GM18526 (cell line): ENCODE measurements around the gene GPR132.
A peak's percentile ranks its signal among the peaks of the same experiment; 100 is the strongest.

Source experiments
- POLR2A ChIP-seq: IDR thresholded peaks from 3 replicates; pipeline ENCODE4 v1.6.1; 2011; ENCODE audit not compliant: insufficient read length; ENCODE audit errors: extremely low read depth

GPR132 gene

GRCh38 chr14:105026033-105026785 lies 39.0 kb downstream of the GPR132 start:
- TF ChIP-seq POLR2A, result no peak

DNA sequence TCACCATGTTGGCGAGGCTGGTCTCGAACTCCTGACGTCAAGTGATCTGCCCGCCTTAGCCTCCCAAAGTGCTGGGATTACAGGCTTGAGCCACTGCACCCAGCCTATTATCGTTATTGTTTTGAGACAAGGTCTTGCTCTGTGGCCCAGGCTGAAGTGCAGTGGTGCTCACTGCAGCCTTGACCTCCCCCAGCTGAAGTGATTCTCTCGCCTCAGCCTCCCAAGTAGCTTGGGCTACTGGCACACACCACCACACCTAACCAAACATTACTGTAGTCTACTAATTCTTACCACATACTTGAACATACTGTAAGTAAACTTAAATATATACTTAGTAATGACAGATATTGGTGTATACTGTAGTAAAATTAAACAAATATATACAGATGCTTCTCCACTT lies 39.8 kb downstream of the GPR132 start:
- TF ChIP-seq POLR2A, result no peak

DNA sequence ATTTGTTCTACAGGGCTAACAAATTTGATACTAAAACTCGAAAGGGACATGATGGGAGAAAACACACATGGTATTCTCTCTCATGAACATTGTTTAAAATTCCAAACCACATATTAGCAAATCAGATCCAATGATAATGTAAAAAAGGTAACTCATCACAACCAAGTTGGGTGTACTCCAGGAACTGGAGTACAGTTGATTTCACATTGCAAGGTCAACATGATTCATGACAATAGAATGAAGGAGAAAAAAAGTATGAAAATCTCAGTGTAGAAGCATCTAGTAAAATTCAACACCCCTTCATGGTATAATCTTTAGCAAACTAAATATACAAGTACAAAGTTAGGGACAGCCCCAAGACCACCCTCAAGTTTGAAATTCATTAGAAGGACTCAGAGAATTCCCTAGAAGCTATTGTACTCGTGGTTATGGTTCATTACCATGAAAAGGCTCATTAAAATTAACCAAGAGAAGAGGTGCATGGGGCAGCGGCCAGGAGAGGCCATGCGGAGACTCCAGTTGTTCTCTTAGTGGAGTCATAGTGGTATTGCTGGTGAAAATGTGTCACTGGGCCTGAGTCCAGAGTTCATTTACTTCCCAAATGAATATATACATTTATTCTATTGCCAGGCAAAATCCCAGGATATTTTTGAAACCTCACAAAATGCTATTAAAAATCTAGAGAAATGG lies 41.3 kb downstream of the GPR132 start:
- no peak for TF ChIP-seq POLR2A

- TF ChIP-seq POLR2A, result no peak
Measured at GRCh38 chr14:105023144-105023543, 42.1 kb downstream of the GPR132 start.

GRCh38 chr14:105022276-105022670 lies 43.0 kb downstream of the GPR132 start:
- TF ChIP-seq POLR2A, result no peak

- TF ChIP-seq POLR2A, result no peak
Measured at GRCh38 chr14:105021656-105022275, 43.5 kb downstream of the GPR132 start.

DNA sequence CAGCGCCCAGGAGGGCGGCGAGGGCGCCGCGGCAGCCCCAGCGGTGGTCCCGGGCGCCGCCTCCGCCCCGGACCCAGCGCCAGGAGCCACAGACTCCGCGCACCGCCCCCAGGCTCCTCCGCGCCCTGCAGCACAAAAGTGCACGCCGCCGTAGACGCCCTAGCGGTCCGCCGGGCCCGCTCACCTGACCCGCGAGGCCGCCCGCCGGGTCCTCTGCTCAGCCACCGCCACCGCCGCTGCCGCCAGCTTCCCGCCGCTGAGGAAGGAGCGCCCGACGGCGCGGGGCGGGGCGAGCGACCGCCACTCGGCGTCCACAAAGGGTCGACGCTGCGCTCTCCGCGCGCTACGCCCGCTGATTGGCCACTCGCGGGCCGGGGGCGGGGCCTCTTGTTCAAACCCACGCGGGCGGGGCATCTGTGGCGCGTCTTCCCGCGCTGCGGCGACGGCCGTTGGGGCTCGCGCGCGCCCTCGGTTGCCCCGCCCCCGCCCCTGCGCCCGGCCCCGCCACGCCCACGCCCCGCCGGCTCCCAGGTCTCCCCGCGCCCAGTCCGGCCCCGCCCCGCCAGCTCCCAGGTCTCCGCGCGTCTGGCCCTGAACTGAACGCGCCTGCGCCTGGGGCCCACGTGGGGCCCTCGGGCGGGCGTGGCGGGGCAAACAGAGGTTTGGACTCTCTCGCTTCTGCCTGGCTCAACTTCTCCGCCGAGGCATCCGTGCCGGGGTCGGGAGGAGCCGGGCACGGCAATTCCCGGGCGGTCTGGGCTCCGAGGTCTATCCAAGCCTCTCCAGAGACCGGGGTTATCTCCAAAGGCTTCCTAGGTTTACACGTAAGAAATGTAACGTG lies 44.2 kb downstream of the GPR132 start, which contains the start of gene CDCA4:
TSS of gene CDCA4 (minus strand) at position 269 of the 841 bp plus-strand sequence. CDS start 9,154 bp downstream, outside the sequence.
- TF ChIP-seq POLR2A, result peak; percentile 67

DNA sequence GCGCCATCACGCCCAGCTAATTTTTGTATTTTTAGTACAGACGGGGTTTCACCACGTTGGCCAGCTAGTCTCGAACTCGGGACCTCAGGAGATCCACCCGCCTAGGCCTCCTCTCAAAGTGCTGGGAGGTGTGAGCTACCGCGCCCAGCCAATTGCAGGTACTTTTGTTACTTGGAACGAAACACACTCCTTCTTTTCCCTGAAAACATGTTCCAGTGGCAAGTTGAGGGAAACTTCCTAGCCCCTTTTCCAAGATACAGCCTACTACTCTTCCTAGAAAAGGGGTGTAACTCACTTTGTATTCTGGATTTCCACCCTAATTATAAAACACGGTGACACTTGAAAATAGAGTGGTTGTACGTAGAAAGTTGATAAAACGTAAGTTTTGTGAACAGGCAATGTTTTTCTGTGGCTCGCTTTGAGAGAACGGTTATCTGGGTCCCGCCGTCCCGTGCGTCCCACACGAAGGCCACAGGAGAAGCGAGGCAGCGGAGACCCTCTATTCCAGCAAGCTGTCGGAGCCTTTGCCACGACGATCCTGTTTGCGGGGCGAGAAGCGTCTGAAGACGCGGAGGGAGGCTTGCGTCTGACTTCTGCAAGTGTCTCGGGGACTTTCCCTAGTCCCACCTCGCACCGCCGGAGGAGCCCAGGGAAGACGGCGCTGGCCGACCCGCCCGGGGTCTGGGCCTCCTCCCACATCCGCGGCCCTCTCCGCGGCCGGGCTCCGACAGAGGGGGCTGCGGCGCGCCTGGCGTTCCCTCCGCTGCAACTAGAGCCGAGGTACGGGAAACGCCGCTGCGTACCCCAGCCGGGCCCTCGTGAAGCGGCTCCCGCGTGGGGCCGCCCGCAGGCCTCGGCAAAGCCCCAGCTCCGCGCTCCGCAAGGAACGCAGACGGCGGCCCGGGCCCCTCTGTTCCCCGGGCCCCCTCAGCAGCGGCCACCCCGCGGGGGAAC lies 45.1 kb downstream of the GPR132 start:
- TF ChIP-seq POLR2A, result no peak

DNA sequence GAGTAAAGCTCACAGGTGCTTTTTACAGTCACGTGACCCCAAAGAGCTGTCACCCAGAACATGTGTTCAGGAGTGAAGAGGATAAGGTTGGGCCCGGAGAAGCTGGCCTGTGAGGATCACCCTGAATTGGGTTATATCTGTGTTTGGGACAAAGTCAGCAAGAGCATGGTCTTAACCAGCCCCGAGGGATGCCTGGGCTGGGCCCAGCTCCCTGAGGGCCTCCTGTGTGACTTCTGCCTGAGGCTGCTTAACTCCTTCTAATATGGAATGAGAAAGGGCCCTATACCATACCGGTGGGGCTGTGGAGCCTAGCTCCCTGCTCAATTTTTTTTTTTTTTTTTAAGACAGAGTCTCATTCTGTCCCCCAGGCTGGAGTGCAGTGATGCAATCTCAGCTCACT lies 46.8 kb downstream of the GPR132 start:
- TF ChIP-seq POLR2A, result no peak

- no peak for TF ChIP-seq POLR2A
Measured at GRCh38 chr14:105015905-105016304, 49.3 kb downstream of the GPR132 start.

GRCh38 chr14:105015242-105015641 lies 50.0 kb downstream of the GPR132 start:
- no peak for TF ChIP-seq POLR2A

GRCh38 chr14:105014631-105015030 lies 50.6 kb downstream of the GPR132 start:
- TF ChIP-seq POLR2A, result no peak

DNA sequence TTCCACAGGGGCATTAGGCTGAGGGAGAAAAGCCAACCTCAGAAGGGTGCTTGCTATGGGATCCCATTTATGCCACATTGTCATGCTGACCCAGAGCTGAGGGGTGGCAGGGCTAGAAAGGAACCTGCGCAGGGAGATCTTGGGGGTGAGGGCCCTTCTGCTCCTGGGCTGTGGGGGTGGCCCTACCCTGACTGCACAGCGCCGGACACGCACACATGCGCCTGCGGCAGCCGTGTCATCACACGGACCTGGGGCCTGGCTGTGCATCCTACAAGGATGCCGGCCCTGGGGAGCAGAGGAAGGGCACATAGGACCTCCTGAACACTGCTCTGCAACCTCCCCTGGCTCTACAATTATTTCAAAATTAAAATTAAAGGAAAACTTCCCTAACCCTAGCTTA lies 51.2 kb downstream of the GPR132 start:
- no peak for TF ChIP-seq POLR2A

DNA sequence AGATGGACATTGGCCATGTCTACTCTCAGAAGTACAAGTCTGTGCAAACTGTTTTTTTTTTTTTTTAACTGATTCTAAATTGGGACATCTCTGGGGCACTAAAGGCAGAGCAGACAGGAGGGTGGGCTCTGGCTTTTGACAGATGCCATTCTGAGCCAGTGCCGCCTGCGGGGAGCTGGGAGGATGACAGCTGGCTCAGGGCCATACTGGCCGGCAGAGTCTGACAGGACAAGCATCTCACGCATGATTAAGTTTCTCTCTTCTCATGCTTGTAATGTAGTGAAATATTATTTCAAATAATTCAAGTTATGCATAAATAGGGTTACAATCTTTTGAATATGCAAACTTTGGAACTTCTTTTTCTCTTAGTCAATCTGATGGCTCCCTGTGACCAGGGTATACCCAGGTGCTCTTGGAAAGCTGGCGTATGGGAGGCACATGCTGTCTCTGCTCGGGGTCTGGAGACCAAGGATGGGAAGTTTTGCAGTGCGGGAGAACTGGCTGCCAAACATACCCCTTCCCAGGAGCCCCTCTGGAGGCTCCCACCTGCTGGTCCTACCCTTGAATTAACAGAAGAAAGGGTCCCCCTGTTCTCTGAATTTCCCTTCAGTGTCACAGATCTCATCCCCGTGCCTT lies 52.0 kb downstream of the GPR132 start:
- no peak for TF ChIP-seq POLR2A
